HEK293 (cell line): ENCODE data around the gene ING5.

ENCODE experiments used
- CTCF ChIA-PET: fragments of 350-600 bp; formaldehyde crosslinking; extraction: SDS; loops from one replicate; lab custom pipeline; 2021; ENCODE audit warnings: antibody characterized with exemption; lab: Yijun Ruan, JAX
- POLR2A ChIA-PET: fragments of 300-600 bp; formaldehyde crosslinking; extraction: SDS; loops from one replicate; lab custom pipeline; 2020; ENCODE audit warnings: antibody characterized with exemption, inconsistent platforms; lab: Yijun Ruan, JAX
- H3K27ac ChIP-seq: fragments of 200-500 bp; sonication (Bioruptor generic); 2 replicates; pipeline ENCODE4 v1.5.1; 2014; ENCODE audit warnings: low read depth, low read length, control low read depth, inconsistent platforms; ENCODE audit errors: extremely low read depth
- H3K36me3 ChIP-seq, 2 experiments: fragments of 200-500 bp in 1 of 2; sonication (Bioruptor generic) in 1 of 2; 1 replicate in 1 of 2; 2 replicates in 1 of 2; pipeline ENCODE4 v1.5.1; 2014 to 2017; ENCODE audit warnings: inconsistent platforms in 2 of 2, low read length in 2 of 2; ENCODE audit not compliant: control insufficient read depth in 2 of 2, insufficient read depth in 1 of 2
- H3K4me1 ChIP-seq: fragments of 200-500 bp; sonication (Bioruptor generic); 2 replicates; pipeline ENCODE4 v1.5.1; 2014; ENCODE audit warnings: mild to moderate bottlenecking, low read length, inconsistent platforms; ENCODE audit not compliant: control insufficient read depth, insufficient read depth
- H3K4me3 ChIP-seq: 2 replicates; pipeline ENCODE4 v1.5.1; 2011; ENCODE audit warnings: low read depth, mild to moderate bottlenecking, control low read depth, low read length, moderate library complexity
- H3K9me3 ChIP-seq: fragments of 200-500 bp; sonication (Bioruptor generic); 2 replicates; pipeline ENCODE4 v1.5.1; 2014; ENCODE audit warnings: low read depth, low read length, inconsistent platforms; ENCODE audit not compliant: control insufficient read depth, insufficient read depth
- KLF9 ChIP-seq: fragments of 450-650 bp; formaldehyde crosslinking; IDR thresholded peaks from 2 replicates; pipeline ENCODE4 v1.5.1; 2016; ENCODE audit warnings: missing biosample characterization, missing genetic modification characterization, low read depth
- MEIS1 ChIP-seq: sonication (generic); formaldehyde crosslinking; IDR thresholded peaks from 2 replicates; pipeline ENCODE4 v1.8.1; 2022; ENCODE audit warnings: missing genetic modification reagents, mild to moderate bottlenecking, borderline replicate concordance
- OSR2 ChIP-seq: fragments of 450-650 bp; formaldehyde crosslinking; IDR thresholded peaks from 2 replicates; pipeline ENCODE4 v1.5.1; 2016; ENCODE audit warnings: missing biosample characterization, missing genetic modification characterization
- PRDM1 ChIP-seq: fragments of 450-650 bp; formaldehyde crosslinking; IDR thresholded peaks from 2 replicates; pipeline ENCODE4; 2016; ENCODE audit warnings: missing biosample characterization, missing genetic modification characterization
- SCRT2 ChIP-seq: fragments of 450-650 bp; formaldehyde crosslinking; IDR thresholded peaks from 2 replicates; pipeline ENCODE4 v1.5.1; 2016; ENCODE audit warnings: missing biosample characterization, missing genetic modification characterization
- SP2 ChIP-seq: fragments of 450-650 bp; formaldehyde crosslinking; IDR thresholded peaks from 2 replicates; pipeline ENCODE4 v1.5.1; 2016; ENCODE audit warnings: missing biosample characterization, missing genetic modification characterization
- SP3 ChIP-seq: fragments of 450-650 bp; formaldehyde crosslinking; IDR thresholded peaks from 2 replicates; pipeline ENCODE4 v1.5.1; 2016; ENCODE audit warnings: missing biosample characterization, missing genetic modification characterization
- ZBTB7A ChIP-seq: fragments of 450-650 bp; formaldehyde crosslinking; IDR thresholded peaks from 2 replicates; pipeline ENCODE4 v1.5.1; 2016; ENCODE audit warnings: low read depth, missing biosample characterization, missing genetic modification characterization
- ZBTB8A ChIP-seq: fragments of 450-650 bp; formaldehyde crosslinking; IDR thresholded peaks from 2 replicates; pipeline ENCODE4 v1.5.1; 2016; ENCODE audit warnings: missing biosample characterization, missing genetic modification characterization
- ZFHX2 ChIP-seq: fragments of 450-650 bp; formaldehyde crosslinking; conservative IDR thresholded peaks from 2 replicates; pipeline ENCODE4 v1.5.1; 2016; ENCODE audit warnings: missing biosample characterization, missing genetic modification characterization
- ZNF558 ChIP-seq: fragments of 450-650 bp; formaldehyde crosslinking; IDR thresholded peaks from 2 replicates; pipeline ENCODE4 v1.5.1; 2016; ENCODE audit warnings: missing biosample characterization, missing genetic modification characterization
- ZNF610 ChIP-seq: fragments of 450-650 bp; formaldehyde crosslinking; IDR thresholded peaks from 2 replicates; pipeline ENCODE4 v1.5.1; 2016; ENCODE audit warnings: missing biosample characterization, missing genetic modification characterization, borderline replicate concordance
- ZNF621 ChIP-seq: fragments of 450-650 bp; formaldehyde crosslinking; IDR thresholded peaks from 2 replicates; pipeline ENCODE4 v1.5.1; 2017; ENCODE audit warnings: missing biosample characterization, missing genetic modification characterization
- ZNF623 ChIP-seq: fragments of 450-650 bp; formaldehyde crosslinking; IDR thresholded peaks from 2 replicates; pipeline ENCODE4 v1.5.1; 2016; ENCODE audit warnings: missing biosample characterization, missing genetic modification characterization
- ZNF629 ChIP-seq: fragments of 450-650 bp; formaldehyde crosslinking; IDR thresholded peaks from 2 replicates; pipeline ENCODE4 v1.5.1; 2017; ENCODE audit warnings: missing biosample characterization, missing genetic modification characterization
- ZNF660 ChIP-seq: fragments of 450-650 bp; IDR thresholded peaks from 2 replicates; pipeline ENCODE4 v1.5.1; 2018; ENCODE audit warnings: missing biosample characterization, mild to moderate bottlenecking, missing genetic modification characterization
- ZNF830 ChIP-seq: fragments of 450-650 bp; IDR thresholded peaks from 2 replicates; pipeline ENCODE4 v1.5.0; 2018; ENCODE audit warnings: missing biosample characterization, missing genetic modification characterization, low read depth, mild to moderate bottlenecking, moderate library complexity
- ZSCAN16 ChIP-seq: fragments of 450-650 bp; formaldehyde crosslinking; IDR thresholded peaks from 2 replicates; pipeline ENCODE4 v1.5.1; 2016; ENCODE audit warnings: missing biosample characterization, missing genetic modification characterization
- TF ChIP-seq, protein P1 (sequence below): fragments of 450-650 bp; IDR thresholded peaks from 2 replicates; pipeline ENCODE4 v1.5.1; 2018; ENCODE audit warnings: missing biosample characterization, mild to moderate bottlenecking, missing genetic modification characterization
- TF ChIP-seq, protein P2 (sequence below): fragments of 450-650 bp; formaldehyde crosslinking; IDR thresholded peaks from 2 replicates; pipeline ENCODE4 v1.5.1; 2016; ENCODE audit warnings: missing biosample characterization, missing genetic modification characterization
- TF ChIP-seq, protein P3 (sequence below): fragments of 450-650 bp; formaldehyde crosslinking; optimal IDR thresholded peaks from 2 replicates; pipeline ENCODE3; 2016; ENCODE audit warnings: missing biosample characterization, mild to moderate bottlenecking, missing genetic modification characterization

Gene ING5

DNA sequence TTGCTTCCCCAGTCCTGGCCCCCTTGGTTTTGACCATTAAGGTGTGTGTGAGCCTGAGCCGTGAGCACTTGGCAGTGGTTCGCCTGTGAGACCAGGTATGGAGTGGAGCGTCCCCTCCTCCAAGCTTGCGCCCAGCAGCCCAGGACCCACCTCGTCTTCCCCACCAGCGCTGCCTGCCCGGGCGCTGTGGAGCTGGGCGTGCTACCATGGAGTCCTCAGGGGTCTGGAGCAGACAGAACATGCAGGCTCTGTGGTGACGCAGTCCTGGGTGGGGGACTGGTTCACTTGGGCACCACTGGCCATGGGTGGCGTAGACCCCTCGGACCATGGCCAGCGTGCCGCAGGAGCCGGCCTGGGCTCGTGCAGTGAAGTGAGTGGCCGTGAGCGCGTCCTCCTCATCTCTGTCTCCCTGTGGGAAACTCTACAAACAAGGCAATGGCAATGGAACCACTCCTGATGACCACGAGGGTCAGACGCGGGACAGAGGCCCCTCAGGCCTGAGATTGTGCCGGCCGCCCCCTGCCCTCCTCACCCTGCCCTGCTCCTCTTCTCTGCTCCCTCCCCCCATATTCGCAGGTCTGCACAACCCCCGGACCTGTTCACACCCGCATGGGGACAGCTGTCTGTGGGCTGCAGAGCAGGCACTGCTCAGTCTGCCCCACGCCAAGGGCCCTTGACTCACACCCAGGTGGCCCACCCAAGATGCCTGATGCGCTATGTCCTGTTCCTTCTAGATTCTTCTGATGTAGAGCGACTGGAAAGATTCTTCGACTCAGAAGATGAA is 30.2 kb upstream of the ING5 start:
- H3K9me3 ChIP-seq: no peaks in the 10 kb centered on the region
- no peak overlapping the region for H3K4me3 ChIP-seq
- POLR2A ChIA-PET: no interaction called here
- H3K4me1 ChIP-seq: no peaks in the 10 kb centered on the region
- TF ChIP-seq OSR2 (tag by site-specific recombination) (no peak), ZBTB8A (no peak), KLF9 (tag by site-specific recombination) (no peak), ZNF660 (tag by site-specific recombination) (no peak), ZNF623 (tag by site-specific recombination) (no peak), ZNF558 (tag by site-specific recombination) (no peak), SCRT2 (no peak), ZFHX2 (tag by site-specific recombination) (no peak), SP2 (tag by site-specific recombination) (no peak), MEIS1 (CRISPR knock-in tag) (no peak), ZNF629 (no peak), SP3 (tag by site-specific recombination) (no peak), ZNF830 (tag by site-specific recombination) (no peak), ZSCAN16 (tag by site-specific recombination) (no peak), PRDM1 (tag by site-specific recombination) (no peak), ZNF621 (no peak)
- TF ChIP-seq, protein P1, sequence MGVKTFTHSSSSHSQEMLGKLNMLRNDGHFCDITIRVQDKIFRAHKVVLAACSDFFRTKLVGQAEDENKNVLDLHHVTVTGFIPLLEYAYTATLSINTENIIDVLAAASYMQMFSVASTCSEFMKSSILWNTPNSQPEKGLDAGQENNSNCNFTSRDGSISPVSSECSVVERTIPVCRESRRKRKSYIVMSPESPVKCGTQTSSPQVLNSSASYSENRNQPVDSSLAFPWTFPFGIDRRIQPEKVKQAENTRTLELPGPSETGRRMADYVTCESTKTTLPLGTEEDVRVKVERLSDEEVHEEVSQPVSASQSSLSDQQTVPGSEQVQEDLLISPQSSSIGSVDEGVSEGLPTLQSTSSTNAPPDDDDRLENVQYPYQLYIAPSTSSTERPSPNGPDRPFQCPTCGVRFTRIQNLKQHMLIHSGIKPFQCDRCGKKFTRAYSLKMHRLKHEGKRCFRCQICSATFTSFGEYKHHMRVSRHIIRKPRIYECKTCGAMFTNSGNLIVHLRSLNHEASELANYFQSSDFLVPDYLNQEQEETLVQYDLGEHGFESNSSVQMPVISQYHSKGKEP: no peak
- TF ChIP-seq, protein P2, sequence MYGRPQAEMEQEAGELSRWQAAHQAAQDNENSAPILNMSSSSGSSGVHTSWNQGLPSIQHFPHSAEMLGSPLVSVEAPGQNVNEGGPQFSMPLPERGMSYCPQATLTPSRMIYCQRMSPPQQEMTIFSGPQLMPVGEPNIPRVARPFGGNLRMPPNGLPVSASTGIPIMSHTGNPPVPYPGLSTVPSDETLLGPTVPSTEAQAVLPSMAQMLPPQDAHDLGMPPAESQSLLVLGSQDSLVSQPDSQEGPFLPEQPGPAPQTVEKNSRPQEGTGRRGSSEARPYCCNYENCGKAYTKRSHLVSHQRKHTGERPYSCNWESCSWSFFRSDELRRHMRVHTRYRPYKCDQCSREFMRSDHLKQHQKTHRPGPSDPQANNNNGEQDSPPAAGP (tag by site-specific recombination): no peak
- TF ChIP-seq, protein P3, sequence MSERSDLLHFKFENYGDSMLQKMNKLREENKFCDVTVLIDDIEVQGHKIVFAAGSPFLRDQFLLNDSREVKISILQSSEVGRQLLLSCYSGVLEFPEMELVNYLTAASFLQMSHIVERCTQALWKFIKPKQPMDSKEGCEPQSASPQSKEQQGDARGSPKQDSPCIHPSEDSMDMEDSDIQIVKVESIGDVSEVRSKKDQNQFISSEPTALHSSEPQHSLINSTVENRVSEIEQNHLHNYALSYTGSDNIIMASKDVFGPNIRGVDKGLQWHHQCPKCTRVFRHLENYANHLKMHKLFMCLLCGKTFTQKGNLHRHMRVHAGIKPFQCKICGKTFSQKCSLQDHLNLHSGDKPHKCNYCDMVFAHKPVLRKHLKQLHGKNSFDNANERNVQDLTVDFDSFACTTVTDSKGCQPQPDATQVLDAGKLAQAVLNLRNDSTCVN (tag by site-specific recombination): no peak
- CTCF ChIA-PET: no interaction called here
- H3K36me3 ChIP-seq: peaks cover 0 to 88% of the 10 kb centered on the region in 2 experiments; a peak in 1 of 3 replicates
- H3K27ac ChIP-seq: no peak overlapping the region

DNA sequence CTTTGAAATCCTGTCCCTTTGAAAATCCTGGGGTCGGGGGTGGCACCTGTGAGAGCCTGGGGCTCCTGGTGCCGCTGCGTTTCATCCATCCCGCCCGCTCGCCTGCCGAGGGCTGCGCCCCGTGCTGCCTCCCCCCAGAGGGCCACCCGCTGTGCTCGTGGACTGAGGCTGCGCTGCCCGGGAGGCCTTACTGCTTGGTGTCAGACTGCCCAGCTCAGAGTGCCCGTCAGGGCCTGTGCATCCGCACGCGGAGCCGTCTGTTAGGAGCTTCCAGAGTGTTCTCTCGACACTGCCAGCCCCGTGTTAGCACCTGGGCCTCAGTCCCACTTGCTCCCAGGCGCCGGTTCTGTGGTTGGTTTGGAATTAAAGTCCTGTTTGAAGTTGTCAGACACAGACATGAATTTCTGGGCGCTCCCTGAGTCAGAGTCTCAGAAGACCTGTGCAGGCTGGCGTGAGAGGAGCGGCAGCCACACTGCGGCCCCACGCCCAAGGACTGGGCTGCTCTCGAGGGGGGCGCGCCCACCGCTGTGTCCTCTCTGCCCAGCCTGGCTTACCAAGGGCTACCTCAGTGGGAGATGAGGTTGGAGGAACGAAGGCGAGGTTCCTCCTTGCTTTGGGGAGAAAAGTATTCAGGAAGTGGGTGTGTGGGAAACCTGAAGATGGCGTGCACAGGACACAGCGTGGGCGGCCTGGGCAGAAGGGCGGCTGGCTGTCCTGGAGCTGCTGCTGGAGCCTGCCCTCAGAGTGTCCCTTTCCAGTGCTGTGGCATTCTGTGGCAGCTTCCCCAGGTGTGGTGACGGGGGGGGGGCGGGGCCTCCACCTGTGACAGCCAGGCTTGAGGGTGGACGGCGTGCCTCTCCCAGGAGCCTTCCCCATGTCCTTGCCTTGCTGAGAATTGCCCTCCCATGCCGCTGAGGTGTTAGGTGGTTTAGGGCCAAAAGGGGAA is 29.3 kb upstream of the ING5 start:
- H3K36me3 ChIP-seq: peaks cover 0 to 90% of the 10 kb centered on the region in 2 experiments; a peak in 1 of 3 replicates
- H3K4me1 ChIP-seq: no peaks in the 10 kb centered on the region
- no peaks in the 10 kb centered on the region for H3K9me3 ChIP-seq
- CTCF ChIA-PET: no interaction called here
- TF ChIP-seq ZBTB7A (tag by site-specific recombination) (no peak), ZNF610 (tag by site-specific recombination) (no peak), ZFHX2 (tag by site-specific recombination) (0 out of 2 replicates have a peak, but pooled peaks have one; percentile 30)
- POLR2A ChIA-PET: interaction anchor here (1.0 kb wide), 1 partner anchor 14 kb away, joined by 5 read pairs; the partner anchor contains the start of gene DTYMK
- no peak overlapping the region for H3K27ac ChIP-seq
- H3K4me3 ChIP-seq: no peak overlapping the region
